Measurements from ENCODE around the gene POLE3.
"Not testable (repeated sequence)": the region's sequence is repeated elsewhere in the genome, so short reads cannot be mapped to it uniquely, and the experiment has no call there.

The POLE3 gene

DNA sequence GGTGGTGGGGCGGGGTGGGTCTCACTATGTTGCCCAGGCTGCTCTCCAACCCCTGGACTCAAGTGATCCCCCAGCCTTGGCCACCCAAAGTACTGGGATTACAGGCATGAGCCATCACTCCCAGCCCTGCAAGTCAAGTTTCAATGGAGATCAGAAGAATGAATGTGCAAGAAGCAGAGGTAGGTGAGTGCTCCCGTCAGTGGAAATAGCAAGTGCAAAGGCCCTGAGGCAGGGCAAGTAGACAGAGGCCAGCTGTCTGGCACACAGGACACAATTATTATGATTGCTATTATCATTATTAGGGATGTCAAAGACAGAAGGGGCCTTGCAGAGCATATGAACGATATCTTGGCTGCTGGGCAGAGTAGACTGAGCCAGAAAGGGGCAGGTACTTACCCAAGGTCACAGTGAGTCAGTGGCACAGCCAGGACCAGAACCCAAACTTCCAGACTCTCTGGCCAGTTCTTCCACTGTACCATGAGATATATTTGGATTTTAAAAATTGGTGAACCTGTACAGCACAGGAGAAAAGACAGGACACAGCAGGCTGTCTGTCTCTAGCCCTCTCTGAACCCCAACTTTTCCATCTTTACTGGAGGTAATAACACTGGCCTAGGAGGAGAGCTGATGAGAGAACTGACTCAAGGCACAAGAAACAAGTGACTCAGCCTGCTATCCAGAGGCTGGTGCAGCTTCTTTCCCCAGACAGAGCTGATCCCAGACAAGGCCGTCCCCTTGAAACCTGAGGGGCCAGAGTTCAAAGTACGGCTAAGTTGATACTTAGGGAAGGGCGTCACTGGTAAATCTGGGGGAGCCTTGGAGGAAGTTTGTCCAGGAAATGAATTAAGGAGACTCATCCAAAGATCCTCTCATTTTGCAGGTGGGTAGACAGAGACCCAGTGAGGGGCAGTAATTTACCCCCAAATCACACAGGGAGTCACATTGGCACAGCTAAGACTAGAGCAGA lies 35.1 kb downstream of the POLE3 start:
- DNase-seq = no peak

DNA sequence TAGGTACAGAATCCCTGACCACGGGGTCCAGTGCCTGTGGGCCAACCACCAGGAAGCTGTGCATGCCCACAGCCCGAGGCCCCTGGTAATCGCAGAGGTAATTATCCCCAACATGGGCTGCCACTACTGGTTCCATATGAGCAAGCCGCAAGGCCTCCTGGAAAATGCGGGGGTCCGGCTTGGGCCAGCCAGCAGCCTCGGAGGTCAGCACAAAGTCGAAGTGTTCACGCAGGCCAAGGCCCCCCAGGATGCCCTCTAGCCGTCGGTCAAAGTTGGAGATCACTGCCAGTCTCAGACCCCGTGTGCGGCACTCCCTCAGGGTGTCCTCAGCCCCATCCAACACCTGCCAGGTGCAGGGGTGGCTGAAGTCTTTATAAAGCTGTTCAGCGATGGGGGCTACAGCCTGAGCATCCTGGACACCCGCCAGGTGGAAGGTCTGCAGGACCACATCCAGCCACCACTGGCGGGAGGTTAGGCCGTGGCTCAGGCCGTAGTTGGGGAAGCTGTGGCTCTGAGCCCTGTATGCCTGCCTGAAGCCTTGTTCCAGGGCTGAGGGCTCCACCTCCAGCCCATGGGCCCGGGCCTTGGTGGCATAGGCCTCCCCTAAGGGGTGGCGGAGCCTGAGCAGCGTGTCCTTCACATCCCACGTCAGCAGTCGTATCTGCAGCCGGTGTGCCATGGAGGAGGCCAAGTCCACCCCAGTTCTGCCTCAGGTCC lies 36.6 kb downstream of the POLE3 start:
- DNase-seq = no peak

DNA sequence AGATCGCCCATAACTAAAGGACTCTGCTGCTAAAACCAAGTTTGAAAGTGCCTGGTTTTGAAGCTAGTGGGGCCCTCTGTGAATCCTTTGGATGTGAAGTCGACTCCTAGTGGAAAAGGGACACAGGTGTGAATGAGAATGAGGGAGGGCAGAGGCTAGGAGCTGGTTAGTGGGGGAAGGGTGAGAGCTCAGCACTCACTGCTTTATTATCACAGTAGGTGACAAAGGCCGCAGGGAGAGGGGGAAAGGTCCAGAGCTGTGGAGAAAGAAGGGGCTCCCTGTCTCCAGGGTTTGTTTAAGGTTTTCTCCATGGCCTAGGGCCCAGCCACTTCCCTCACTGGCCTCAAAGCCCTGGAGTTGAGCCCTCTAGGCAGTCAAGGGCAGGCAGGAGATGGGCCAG lies 37.2 kb downstream of the POLE3 start:
- no peak for DNase-seq

DNA sequence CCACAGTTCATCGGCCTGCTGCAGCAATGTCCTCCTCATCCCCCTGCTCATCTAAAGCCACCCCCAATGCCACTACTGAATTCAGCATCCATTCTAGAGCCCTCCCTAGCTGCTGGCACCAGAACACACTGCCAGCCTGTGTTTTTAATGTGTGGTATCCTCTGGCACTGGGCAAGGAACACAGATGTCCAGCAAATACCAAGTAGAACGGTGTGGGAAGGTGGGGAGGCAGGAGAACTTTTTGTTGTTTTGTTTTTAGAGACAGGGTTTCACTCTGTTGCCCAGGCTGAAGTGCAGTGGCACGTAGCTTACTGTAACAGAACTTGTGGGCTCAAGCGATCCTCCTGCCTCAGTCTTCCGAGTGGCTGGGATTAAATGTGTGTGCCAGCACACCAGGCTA lies 38.4 kb downstream of the POLE3 start:
- DNase-seq = no peak

DNA sequence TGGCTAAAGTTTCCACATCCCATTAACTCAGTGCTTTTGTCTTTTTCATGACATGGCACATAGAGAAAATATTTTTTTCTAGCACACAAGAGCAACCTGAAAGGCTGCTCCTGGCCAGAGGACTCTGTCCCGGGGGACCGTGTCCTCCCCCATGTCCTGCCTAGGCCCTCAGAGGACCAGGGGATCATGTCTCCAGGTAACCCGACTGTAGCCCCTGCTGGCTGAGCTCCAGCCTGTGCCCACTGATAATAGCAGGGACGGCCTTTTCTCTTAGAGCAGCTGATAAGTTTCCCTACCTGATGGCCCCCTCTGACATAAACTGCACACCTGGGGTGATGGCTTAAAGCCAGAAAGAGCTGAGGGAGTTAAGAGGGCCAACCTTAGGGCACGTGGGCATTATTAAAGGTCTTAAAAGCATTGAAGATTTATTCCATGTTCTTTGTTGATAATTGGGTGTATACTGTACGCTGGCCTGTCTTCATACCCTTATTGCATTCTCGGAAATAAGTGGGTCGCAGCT lies 39.6 kb downstream of the POLE3 start:
- no peak for DNase-seq

- no peak for DNase-seq
Measured at GRCh38 chr9:113369855-113370140, 40.7 kb downstream of the POLE3 start.

- DNase-seq = no peak
Measured at GRCh38 chr9:113368982-113369854, 41.3 kb downstream of the POLE3 start.

- DNase-seq = no peak
Measured at GRCh38 chr9:113368348-113368981, 42.0 kb downstream of the POLE3 start.

GRCh38 chr9:113365652-113366051 lies 44.8 kb downstream of the POLE3 start:
- not testable (repeated sequence) for DNase-seq

GRCh38 chr9:113364951-113365350 lies 45.5 kb downstream of the POLE3 start:
- no peak for DNase-seq

- no peak for DNase-seq
Measured at GRCh38 chr9:113363336-113363735, 47.1 kb downstream of the POLE3 start.

GRCh38 chr9:113361304-113362018 lies 49.0 kb downstream of the POLE3 start:
- no peak for DNase-seq

DNA sequence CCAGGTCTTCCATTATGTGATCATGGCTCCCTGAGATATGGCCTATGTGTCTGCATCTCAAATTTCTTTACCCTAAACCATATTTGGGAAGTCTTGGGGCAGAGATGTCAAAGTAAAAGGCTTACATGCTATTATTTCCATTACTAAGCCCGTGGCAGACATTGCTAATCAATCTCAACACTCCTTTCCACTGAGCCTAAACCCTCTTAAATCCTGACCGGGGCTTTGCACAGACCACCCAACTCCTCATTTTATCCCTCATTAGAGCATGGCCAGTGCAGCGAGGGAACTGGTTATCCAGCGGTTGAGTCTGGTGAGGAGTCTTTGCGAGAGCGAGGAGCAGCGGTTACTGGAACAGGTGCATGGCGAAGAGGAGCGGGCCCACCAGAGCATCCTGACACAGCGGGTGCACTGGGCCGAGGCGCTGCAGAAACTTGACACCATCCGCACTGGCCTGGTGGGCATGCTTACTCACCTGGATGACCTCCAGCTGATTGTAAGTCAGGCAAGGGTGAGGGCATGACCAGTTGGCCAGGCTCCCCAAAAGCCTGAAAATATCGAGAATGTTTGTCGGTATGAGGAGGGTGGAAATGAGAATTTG lies 50.1 kb downstream of the POLE3 start:
- DNase-seq = no peak

DNA sequence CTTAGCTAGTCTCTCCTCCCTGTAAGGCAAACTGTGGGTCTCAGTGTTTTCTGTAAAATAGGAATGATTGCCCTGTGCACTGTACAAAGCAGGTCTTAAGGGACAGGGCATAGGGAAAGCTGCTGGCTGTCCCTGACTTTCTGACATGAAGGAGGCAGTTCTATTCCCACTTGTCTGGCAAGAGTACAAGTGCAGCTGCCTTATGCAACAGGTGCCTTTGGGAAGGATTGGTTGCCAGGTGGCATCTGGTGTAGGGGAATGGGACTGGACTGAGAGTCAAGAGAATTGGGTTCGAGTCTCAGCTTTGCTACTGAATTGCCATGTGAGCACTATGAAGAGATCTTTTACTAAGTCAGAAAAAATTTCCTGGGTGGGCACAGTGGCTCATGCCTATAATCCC lies 51.1 kb downstream of the POLE3 start:
- DNase-seq = no peak
